GM12801 (cell line): ENCODE data around the gene DOK4.

Source experiments
- TF ChIP-seq, protein P1 (sequence below): IDR thresholded peaks from one replicate; pipeline ENCODE4 v1.5.1; 2011; ENCODE audit warnings: control low read depth; ENCODE audit not compliant: insufficient read length; ENCODE audit errors: extremely low read depth

The DOK4 gene

DNA sequence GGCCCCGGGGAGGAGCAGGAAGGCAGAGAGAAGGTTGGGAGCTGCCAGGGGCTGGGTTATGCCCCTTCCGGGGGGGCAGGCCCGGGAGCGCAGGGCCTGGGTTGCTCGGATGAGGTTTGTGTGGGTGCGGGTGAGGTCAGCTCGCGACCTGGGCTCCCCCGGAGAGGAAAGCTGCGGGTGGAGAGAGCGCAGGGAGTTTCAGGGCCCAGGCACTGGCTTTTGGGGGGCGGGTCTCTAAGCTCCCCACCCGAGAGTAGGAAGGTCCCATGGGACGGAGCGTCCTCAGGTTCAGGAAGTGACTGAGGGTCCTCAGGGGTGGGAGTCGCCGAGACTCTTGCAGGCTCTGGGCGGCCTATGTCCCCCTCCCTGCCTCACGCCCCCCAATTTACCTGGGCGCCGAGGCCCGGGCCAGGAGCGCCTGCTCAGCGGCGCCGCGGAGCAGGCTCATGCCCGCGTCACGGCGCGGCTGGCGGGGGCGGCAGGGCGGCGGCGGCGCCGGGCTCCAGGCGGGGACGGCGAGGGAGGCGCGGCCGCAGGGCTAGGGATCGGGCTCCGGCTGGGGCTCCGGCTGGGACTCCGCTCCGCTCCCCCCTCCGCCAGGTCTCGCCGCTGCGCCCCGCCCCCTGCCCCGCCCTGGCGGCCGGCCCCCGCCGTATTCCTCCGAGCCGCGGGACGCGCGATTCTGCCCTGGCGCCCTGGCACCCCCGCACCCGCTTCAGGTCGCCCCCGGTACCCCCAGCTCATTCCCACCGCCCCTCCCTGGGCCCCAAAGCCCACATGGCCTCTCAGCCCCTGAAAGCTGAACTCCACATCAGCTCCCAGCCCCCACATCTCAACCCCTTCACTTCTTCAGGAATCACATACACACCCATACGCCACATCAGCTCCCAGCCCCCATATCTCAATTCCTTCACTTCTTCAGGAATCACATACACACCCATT lies at the start of gene DOK4:
TSS of gene DOK4 (minus strand) at position 578 of the 942 bp plus-strand sequence. CDS start 6,986 bp downstream, outside the sequence.
- TF ChIP-seq, protein P1, sequence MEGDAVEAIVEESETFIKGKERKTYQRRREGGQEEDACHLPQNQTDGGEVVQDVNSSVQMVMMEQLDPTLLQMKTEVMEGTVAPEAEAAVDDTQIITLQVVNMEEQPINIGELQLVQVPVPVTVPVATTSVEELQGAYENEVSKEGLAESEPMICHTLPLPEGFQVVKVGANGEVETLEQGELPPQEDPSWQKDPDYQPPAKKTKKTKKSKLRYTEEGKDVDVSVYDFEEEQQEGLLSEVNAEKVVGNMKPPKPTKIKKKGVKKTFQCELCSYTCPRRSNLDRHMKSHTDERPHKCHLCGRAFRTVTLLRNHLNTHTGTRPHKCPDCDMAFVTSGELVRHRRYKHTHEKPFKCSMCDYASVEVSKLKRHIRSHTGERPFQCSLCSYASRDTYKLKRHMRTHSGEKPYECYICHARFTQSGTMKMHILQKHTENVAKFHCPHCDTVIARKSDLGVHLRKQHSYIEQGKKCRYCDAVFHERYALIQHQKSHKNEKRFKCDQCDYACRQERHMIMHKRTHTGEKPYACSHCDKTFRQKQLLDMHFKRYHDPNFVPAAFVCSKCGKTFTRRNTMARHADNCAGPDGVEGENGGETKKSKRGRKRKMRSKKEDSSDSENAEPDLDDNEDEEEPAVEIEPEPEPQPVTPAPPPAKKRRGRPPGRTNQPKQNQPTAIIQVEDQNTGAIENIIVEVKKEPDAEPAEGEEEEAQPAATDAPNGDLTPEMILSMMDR = no peak

DNA sequence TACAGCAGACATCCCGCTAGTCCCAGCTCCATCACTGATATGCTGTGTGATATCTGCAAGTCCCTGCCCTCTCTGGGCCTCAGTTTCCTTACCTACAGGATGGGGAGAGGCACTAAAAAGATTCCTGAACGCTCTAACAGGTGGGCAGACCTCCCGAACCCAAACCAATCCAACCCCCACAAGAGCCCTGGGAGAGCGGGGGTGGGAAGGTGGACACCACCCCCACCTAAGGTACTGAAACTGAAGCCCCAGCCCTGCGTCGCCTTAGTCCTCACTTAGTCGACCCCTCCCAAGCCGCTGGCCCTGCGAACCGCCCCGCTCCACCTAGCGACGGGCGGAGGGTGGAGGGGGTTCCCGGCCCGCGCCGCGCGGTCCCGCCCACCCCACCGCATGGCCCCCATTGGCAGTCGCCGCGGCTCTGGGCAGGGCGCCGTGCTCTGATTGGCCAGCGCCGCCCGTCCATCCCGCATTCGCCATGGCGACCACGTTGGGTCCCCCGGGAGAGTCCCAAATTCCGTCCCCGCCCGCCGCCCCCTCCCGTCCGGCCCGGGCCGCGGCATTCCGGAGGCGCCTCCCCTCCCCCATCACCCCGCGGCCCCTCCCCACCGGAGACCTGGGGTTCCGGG lies 49.5 kb upstream of the DOK4 start:
- TF ChIP-seq, protein P1 = no peak

DNA sequence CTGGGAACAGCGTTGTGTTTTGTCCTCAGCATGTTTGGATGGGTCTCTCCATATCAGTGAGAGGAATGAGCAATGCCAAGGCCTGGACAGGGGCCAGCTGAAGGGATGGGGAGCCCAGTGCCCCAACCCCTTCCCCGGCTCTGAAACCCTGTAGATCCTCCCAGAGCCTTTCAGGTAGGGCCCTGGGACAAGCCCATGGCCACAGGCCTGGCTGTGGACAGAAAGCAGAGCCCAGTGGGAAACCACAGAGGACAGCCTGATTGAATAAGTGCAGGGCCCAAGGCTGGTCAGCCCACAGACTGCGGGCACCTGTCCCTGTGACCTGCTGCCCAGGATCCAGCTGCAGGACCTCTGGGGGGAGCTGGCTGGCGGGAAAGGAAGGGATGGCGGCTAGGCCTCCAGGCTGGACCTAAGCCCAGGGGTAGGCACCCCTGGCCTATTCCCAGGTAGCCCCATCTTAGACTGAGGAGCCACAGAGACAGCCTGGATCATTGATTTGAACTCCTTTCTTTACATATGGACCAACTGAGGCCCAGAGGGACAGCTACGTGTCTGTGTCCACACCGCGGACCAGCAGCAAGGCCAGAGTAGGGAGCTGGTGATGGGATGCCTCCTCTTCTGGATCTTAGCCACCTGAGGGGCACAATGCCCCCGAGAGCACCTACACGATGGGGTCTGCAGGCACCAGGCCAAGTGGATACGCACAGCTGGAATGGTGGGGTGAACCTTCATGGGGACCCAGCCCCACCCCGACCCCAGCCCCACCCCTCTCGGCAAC lies 48.8 kb upstream of the DOK4 start:
- TF ChIP-seq, protein P1 = no peak

DNA sequence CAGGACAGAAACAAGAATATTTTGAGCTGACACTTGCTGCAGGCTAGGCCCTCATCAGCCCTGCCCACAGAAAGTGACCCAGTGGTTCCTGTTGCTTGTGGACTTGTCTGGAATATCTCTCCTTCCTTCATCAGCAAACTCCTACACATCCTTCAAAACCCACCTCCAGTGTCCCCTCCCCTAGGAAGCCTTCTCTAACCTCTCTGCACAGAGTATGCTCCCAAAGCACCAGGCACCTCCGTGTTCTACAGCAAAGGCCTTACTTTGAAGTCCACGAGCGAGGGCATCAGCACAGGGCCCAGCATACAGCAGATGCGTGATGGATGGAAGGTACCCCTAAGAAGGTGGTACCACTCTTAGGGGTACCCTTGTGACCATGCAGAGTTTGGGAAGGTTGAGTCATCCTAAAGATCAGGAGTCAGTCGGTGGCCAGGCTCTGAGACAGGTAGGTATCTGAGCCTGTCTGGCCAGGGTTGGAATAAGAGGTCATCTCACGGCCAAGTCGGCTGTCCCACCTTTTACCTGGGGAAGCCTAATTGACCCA lies 48.1 kb upstream of the DOK4 start:
- TF ChIP-seq, protein P1 = no peak

DNA sequence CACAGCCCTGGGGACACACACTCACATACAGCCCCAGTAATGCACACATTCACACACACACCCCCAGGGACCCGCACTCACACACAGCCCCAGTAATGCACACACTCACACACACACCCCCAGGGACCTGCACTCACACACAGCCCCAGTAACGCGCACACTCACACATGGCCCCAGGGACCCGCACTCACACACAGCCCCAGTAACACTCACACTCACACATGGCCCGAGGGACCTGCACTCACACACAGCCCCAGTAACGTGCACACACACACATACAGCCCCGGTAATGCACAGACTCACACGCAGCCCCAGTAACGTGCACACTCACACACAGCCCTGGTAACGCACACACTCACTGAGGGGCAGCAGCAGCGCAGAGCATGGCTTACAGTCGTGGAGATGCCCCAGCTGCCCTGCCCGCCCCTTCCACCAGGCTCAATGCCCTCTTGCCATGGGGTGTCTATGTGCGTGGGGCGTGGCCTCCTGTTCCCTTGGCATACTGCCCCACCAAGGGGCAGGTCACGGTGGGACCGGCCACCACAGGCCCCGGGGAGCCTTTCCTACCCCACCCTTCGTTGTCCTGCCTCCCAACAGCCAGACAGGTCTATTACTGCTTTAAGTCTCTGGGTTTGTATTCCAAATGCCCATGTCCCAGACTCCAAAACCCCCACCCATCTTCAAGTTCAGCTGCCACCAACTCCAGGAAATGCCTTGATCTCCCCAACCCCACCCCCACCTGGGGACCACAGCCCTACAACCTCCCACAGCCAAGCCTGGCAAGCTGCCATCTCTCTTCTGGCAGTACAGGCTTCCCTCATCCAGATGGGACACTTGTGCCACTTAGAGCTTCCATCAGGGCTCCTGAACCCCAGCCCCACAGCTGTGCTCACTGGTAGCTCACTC lies 47.4 kb upstream of the DOK4 start:
- TF ChIP-seq, protein P1 = no peak

DNA sequence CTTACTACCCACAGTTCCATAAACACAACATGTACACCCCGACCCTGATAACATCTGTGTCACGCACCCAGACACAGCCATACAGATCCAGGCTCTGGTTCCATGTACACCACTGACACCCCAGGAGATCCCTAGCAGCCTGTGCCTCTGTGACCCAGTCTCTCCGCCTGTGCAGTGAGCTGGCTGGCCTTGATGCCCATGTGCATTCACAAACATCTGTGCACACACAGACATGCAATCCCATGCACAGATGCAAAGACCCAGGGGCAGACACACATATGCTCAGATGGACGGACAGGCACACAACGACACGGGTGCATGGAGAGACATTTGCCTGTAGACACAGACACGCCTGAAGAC lies 46.0 kb upstream of the DOK4 start:
- TF ChIP-seq, protein P1 = no peak
